ENCODE measurements around the gene WDR45B. TPM values are rescaled to one million over a fixed set of nuclear protein-coding genes. Genes with fewer than 3 reads are reported as not detected.
A peak's percentile ranks its signal among the peaks of the same experiment; 100 is the strongest.

The WDR45B gene
- total and polyA plus RNA-seq, 2 donors (not counting 1 experiment from before 2014, with no cell fraction given): 54.3 to 72.7 TPM

DNA sequence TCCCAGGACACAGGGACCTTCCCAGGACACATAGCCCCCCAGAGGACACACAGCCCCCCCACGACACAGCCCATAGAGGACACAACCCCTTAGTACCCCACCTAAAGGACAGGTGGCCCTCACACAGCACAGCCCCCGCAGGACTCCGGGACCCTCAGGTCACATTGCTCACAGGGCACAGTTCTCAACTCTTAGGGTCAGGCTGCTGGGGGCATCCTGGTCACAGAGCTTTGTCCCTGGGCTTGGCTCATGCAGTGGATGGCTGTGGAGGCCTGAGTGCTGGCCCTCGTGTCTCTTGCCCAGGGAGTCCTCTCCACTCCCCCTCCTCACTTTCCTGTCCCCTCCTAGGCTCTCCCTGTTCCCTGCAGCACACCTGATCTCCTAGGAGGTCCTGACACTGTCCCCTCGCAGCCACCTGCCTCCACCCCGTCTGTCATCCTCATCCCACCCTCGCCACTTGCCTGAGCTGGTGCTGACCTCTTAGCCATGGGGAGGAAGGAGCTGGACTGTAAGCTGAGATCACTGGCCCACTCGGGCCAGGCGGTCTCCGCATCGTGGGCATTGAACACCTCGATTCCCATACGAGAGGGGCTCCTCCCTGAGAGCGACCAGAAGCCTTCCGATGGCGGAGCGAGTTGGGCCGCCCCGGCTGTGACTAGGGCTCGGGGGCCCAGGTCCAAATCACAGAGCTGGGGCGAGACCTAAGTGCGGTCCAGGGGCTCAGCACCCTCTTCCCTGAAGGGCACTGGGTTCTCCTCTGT, 1.4 kb upstream of the WDR45B start:
- Mint-ChIP-seq H3K4me1 (peaks cover 24% of the 10 kb centered on the region), H3K27ac (peak overlapping the region; percentile 67), H3K9me3 (ENCODE audit: insufficient read depth) (no peaks in the 10 kb centered on the region), H3K4me3 (peak overlapping the region; percentile 55), H3K27me3 (no peaks in the 10 kb centered on the region)
- ChIA-PET POLR2A (no interaction called here), CTCF (interaction anchor here (1.0 kb wide), 1 partner anchor 19 kb away, joined by 4 read pairs; no protein-coding TSS in a partner anchor)
- intact Hi-C loops (cut with micrococcal nuclease): loop anchor here (2.0 to 5.0 kb wide), 2 partner anchors 103 to 231 kb away; partner anchors contain the start of genes HEXD, OGFOD3 and TBCD
- H3K4me2 ChIP-seq (replicated peaks; ENCODE audit: low read depth, low read length, poor library complexity, severe bottlenecking): peak overlapping the region; percentile 69
- H3K36me3 ChIP-seq (replicated peaks in 1 of 2; ENCODE audit: control extremely low read depth in 1 of 2, control insufficient read depth in 1 of 2, extremely low read depth in 1 of 2, insufficient read depth in 2 of 2, low read length in 1 of 2): no peaks in the 10 kb centered on the region
- DNase-seq (peak; percentile 41), ATAC-seq (ENCODE audit: low read depth) (no peak)
- H2AFZ ChIP-seq (ENCODE audit: insufficient read depth, low read depth, low read length, poor library complexity, severe bottlenecking): no peak overlapping the region
- no peak overlapping the region for H3K27ac ChIP-seq (ENCODE audit: low read length in 2 of 2)
- WGBS (ENCODE audit: insufficient coverage): 91% methylated on average over 21 of the region's 22 CpGs
- H3K4me3 ChIP-seq (ENCODE audit: control extremely low read depth in 1 of 5, extremely low read depth in 1 of 5, insufficient read depth in 1 of 5, low read depth in 2 of 5, low read length in 4 of 5): no peak overlapping the region
- no peaks in the 10 kb centered on the region for H3K9me3 ChIP-seq (ENCODE audit: control extremely low read depth in 1 of 3, control insufficient read depth in 2 of 3, insufficient read depth in 1 of 3, low read length in 2 of 3)
- H3K79me2 ChIP-seq (ENCODE audit: control insufficient read depth, insufficient read depth, low read length): peaks cover 28% of the 10 kb centered on the region
- peaks cover 15 to 20% of the 10 kb centered on the region in 2 donors for H3K4me1 ChIP-seq (ENCODE audit: control insufficient read depth in 2 of 2, insufficient read depth in 2 of 2, low read length in 2 of 2)
- H4K20me1 ChIP-seq (ENCODE audit: control insufficient read depth, insufficient read depth, low read length, poor library complexity, severe bottlenecking): peaks cover 36% of the 10 kb centered on the region
- TF ChIP-seq, protein P1, sequence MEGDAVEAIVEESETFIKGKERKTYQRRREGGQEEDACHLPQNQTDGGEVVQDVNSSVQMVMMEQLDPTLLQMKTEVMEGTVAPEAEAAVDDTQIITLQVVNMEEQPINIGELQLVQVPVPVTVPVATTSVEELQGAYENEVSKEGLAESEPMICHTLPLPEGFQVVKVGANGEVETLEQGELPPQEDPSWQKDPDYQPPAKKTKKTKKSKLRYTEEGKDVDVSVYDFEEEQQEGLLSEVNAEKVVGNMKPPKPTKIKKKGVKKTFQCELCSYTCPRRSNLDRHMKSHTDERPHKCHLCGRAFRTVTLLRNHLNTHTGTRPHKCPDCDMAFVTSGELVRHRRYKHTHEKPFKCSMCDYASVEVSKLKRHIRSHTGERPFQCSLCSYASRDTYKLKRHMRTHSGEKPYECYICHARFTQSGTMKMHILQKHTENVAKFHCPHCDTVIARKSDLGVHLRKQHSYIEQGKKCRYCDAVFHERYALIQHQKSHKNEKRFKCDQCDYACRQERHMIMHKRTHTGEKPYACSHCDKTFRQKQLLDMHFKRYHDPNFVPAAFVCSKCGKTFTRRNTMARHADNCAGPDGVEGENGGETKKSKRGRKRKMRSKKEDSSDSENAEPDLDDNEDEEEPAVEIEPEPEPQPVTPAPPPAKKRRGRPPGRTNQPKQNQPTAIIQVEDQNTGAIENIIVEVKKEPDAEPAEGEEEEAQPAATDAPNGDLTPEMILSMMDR (IDR thresholded peaks at IDR 0.05): no peak
- no peak for TF ChIP-seq EZH2 (IDR thresholded peaks at IDR 0.05; ENCODE audit: borderline replicate concordance, insufficient read depth, low read depth, low read length, poor library complexity, severe bottlenecking)
- H3K27me3 ChIP-seq (replicated peaks in 1 of 4; ENCODE audit: control extremely low read depth in 1 of 4, control insufficient read depth in 3 of 4, insufficient read depth in 4 of 4, low read length in 3 of 4): no peaks in the 10 kb centered on the region
- H3K9ac ChIP-seq (ENCODE audit: low read length): no peak overlapping the region
